Measurements from ENCODE around the gene ADCY9. TPM values are rescaled to one million over a fixed set of nuclear protein-coding genes. Genes with fewer than 3 reads are reported as not detected.

Gene ADCY9
- total RNA-seq, 1 experiment from 2014 or later: 9.8 TPM

- H3K4me3 ChIP-seq (replicated peaks in 1 of 2; ENCODE audit: low read depth in 1 of 2, low read length in 2 of 2): no peak overlapping the region
- intact Hi-C loops (cut with micrococcal nuclease): no loop called here
- H4K20me1 ChIP-seq (ENCODE audit: insufficient read depth): no peaks in the 10 kb centered on the region
- H3K27me3 ChIP-seq (ENCODE audit: insufficient read depth, low read length): no peaks in the 10 kb centered on the region
- H3K36me3 ChIP-seq (ENCODE audit: control insufficient read depth in 1 of 2, insufficient read depth in 2 of 2, low read length in 2 of 2): no peaks in the 10 kb centered on the region
- no TSS peak for BruUV-seq (replicated peaks)
- H3K4me2 ChIP-seq (ENCODE audit: low read length): no peak overlapping the region
- ChIA-PET POLR2A (no interaction called here), CTCF (no interaction called here), RAD21 (ENCODE audit: low non-redundant PET in 1 of 2, low total read pairs in 2 of 2, uncharacterized antibody in 2 of 2, unreplicated experiment in 2 of 2) (no interaction called here)
- H3K27ac ChIP-seq (ENCODE audit: low read depth, low read length): no peak overlapping the region
- DNase-seq (ENCODE audit: low read depth, low spot score) (no peak), ATAC-seq (no peak)
- no peaks in the 10 kb centered on the region for H3K9me2 ChIP-seq (ENCODE audit: insufficient read depth)
- H3K79me2 ChIP-seq (ENCODE audit: insufficient read depth, low read length): no peaks in the 10 kb centered on the region
- no peaks in the 10 kb centered on the region for H3K4me1 ChIP-seq (ENCODE audit: control insufficient read depth in 1 of 2, insufficient read depth in 2 of 2, low read length in 2 of 2)
- H2AFZ ChIP-seq (ENCODE audit: low read depth, low read length, poor library complexity, severe bottlenecking): no peak overlapping the region
- H3K9ac ChIP-seq (ENCODE audit: low read length): no peak overlapping the region
- TF ChIP-seq RAD21 (IDR thresholded peaks at IDR 0.05; ENCODE audit: low read depth) (no peak), ZBTB33 (IDR thresholded peaks at IDR 0.05; ENCODE audit: extremely low read depth, insufficient replicate concordance, low read length) (no peak), ATF3 (IDR thresholded peaks at IDR 0.05) (no peak), FOSL1 (IDR thresholded peaks at IDR 0.05; ENCODE audit: low read depth) (no peak), EZH2 (IDR thresholded peaks at IDR 0.05) (no peak), SIN3A (IDR thresholded peaks at IDR 0.05; ENCODE audit: low read depth) (no peak), EGR1 (IDR thresholded peaks at IDR 0.05; ENCODE audit: low read depth) (no peak), YY1 (IDR thresholded peaks at IDR 0.05; ENCODE audit: extremely low read depth, insufficient replicate concordance, low read depth, low read length) (no peak), EZH2phosphoT487 (IDR thresholded peaks at IDR 0.05; ENCODE audit: borderline replicate concordance) (no peak), JUND (IDR thresholded peaks at IDR 0.05) (no peak), SRF (IDR thresholded peaks at IDR 0.05; ENCODE audit: low read depth) (no peak), ELF1 (IDR thresholded peaks at IDR 0.05; ENCODE audit: borderline replicate concordance, low read depth) (no peak)
- no peaks in the 10 kb centered on the region for H3K9me3 ChIP-seq (ENCODE audit: control insufficient read depth in 1 of 2, insufficient read depth in 1 of 2, low read depth in 1 of 2, low read length in 2 of 2)
Observed at GRCh38 chr16:4033951-4034350, 82.3 kb downstream of the ADCY9 start.

Data from HCT116 (cell line).